ENCODE measurements around the gene TMEM139. TPM values are rescaled to one million over a fixed set of nuclear protein-coding genes. Genes with fewer than 3 reads are reported as not detected.

Gene TMEM139
- total RNA-seq, 1 donor from 2014 or later, result not detected

DNA sequence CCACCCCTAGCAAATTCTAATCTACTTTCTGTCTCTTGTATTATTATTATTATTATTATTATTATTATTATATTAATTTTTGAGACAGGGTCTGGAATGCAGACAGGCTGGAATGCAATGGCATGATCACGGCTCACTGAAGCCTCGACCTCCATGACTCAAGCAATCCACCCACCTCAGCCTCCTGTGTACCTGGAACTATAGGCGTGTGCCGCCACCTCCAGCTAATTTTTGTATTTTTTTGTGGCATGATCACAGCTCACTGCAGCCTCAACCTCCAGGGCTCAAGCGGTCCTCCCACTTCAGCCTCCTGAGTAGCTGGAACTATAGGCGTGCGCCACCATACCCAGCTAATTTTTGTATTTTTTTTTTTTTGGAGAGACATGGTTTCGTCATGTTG, 2.6 kb upstream of the TMEM139 start:
- no peaks in the 10 kb centered on the region for H3K36me3 Mint-ChIP-seq (ENCODE audit: unreplicated experiment)
- H3K27me3 Mint-ChIP-seq (ENCODE audit: unreplicated experiment), result no peaks in the 10 kb centered on the region
- H3K4me3 Mint-ChIP-seq (ENCODE audit: unreplicated experiment), result no peak overlapping the region
- no peak overlapping the region for H3K27ac Mint-ChIP-seq (ENCODE audit: unreplicated experiment)
- DNase-seq (ENCODE audit: extremely low spot score, unreplicated experiment), result no peak
- no peaks in the 10 kb centered on the region for H3K9me3 Mint-ChIP-seq (ENCODE audit: unreplicated experiment)
- TF ChIP-seq, protein P1, sequence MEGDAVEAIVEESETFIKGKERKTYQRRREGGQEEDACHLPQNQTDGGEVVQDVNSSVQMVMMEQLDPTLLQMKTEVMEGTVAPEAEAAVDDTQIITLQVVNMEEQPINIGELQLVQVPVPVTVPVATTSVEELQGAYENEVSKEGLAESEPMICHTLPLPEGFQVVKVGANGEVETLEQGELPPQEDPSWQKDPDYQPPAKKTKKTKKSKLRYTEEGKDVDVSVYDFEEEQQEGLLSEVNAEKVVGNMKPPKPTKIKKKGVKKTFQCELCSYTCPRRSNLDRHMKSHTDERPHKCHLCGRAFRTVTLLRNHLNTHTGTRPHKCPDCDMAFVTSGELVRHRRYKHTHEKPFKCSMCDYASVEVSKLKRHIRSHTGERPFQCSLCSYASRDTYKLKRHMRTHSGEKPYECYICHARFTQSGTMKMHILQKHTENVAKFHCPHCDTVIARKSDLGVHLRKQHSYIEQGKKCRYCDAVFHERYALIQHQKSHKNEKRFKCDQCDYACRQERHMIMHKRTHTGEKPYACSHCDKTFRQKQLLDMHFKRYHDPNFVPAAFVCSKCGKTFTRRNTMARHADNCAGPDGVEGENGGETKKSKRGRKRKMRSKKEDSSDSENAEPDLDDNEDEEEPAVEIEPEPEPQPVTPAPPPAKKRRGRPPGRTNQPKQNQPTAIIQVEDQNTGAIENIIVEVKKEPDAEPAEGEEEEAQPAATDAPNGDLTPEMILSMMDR (IDR thresholded peaks at IDR 0.05), result no peak
- peaks cover 20% of the 10 kb centered on the region for H3K4me1 Mint-ChIP-seq (ENCODE audit: unreplicated experiment)

DNA sequence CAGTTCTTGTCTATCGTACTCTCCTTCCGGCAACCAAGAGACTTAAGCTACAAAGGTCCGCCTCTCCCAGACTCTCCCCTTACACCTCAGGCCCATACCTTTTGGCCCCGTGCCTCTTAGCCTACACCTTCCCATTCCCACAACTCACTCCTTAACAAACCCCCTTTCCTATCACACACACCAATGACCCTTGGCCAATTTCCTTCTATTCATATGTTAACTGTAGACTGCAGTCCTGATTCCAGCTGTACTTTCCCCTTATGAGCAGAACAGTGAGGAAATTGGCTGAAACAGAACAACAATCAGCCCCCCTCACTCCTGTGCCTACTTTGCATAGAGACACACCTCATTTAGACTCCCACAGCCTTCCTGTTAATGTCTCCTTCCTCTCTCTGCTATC, 1.4 kb upstream of the TMEM139 start:
- peaks cover 24% of the 10 kb centered on the region for H3K4me1 Mint-ChIP-seq (ENCODE audit: unreplicated experiment)
- no peak for DNase-seq (ENCODE audit: extremely low spot score, unreplicated experiment)
- H3K27me3 Mint-ChIP-seq (ENCODE audit: unreplicated experiment), result no peaks in the 10 kb centered on the region
- H3K9me3 Mint-ChIP-seq (ENCODE audit: unreplicated experiment), result no peaks in the 10 kb centered on the region
- H3K4me3 Mint-ChIP-seq (ENCODE audit: unreplicated experiment), result no peak overlapping the region
- no peak overlapping the region for H3K27ac Mint-ChIP-seq (ENCODE audit: unreplicated experiment)
- TF ChIP-seq, protein P1 (IDR thresholded peaks at IDR 0.05), result no peak
- no peaks in the 10 kb centered on the region for H3K36me3 Mint-ChIP-seq (ENCODE audit: unreplicated experiment)

GRCh38 chr7:143285470-143285778, 666 bp downstream of the TMEM139 start:
- no peak for DNase-seq (ENCODE audit: extremely low spot score, unreplicated experiment)
- TF ChIP-seq, protein P1 (IDR thresholded peaks at IDR 0.05), result no peak
- H3K9me3 Mint-ChIP-seq (ENCODE audit: unreplicated experiment), result no peaks in the 10 kb centered on the region
- H3K27me3 Mint-ChIP-seq (ENCODE audit: unreplicated experiment), result no peaks in the 10 kb centered on the region
- H3K4me3 Mint-ChIP-seq (ENCODE audit: unreplicated experiment), result no peak overlapping the region
- H3K27ac Mint-ChIP-seq (ENCODE audit: unreplicated experiment), result no peak overlapping the region
- H3K36me3 Mint-ChIP-seq (ENCODE audit: unreplicated experiment), result no peaks in the 10 kb centered on the region
- H3K4me1 Mint-ChIP-seq (ENCODE audit: unreplicated experiment), result peaks cover 30% of the 10 kb centered on the region

GRCh38 chr7:143285806-143286521, 1.2 kb downstream of the TMEM139 start:
- peaks cover 32% of the 10 kb centered on the region for H3K4me1 Mint-ChIP-seq (ENCODE audit: unreplicated experiment)
- no peak for DNase-seq (ENCODE audit: extremely low spot score, unreplicated experiment)
- no peak overlapping the region for H3K4me3 Mint-ChIP-seq (ENCODE audit: unreplicated experiment)
- TF ChIP-seq, protein P1 (IDR thresholded peaks at IDR 0.05), result no peak
- H3K27me3 Mint-ChIP-seq (ENCODE audit: unreplicated experiment), result no peaks in the 10 kb centered on the region
- H3K9me3 Mint-ChIP-seq (ENCODE audit: unreplicated experiment), result no peaks in the 10 kb centered on the region
- no peak overlapping the region for H3K27ac Mint-ChIP-seq (ENCODE audit: unreplicated experiment)
- H3K36me3 Mint-ChIP-seq (ENCODE audit: unreplicated experiment), result no peaks in the 10 kb centered on the region

GRCh38 chr7:143286522-143286890, 1.7 kb downstream of the TMEM139 start:
- peaks cover 37% of the 10 kb centered on the region for H3K4me1 Mint-ChIP-seq (ENCODE audit: unreplicated experiment)
- TF ChIP-seq, protein P1 (IDR thresholded peaks at IDR 0.05), result no peak
- no peak for DNase-seq (ENCODE audit: extremely low spot score, unreplicated experiment)
- H3K4me3 Mint-ChIP-seq (ENCODE audit: unreplicated experiment), result no peak overlapping the region
- H3K27me3 Mint-ChIP-seq (ENCODE audit: unreplicated experiment), result no peaks in the 10 kb centered on the region
- no peak overlapping the region for H3K27ac Mint-ChIP-seq (ENCODE audit: unreplicated experiment)
- peaks cover 5% of the 10 kb centered on the region for H3K36me3 Mint-ChIP-seq (ENCODE audit: unreplicated experiment)
- no peaks in the 10 kb centered on the region for H3K9me3 Mint-ChIP-seq (ENCODE audit: unreplicated experiment)
